Measurements from ENCODE around the gene PABPN1L.

PABPN1L gene

DNA sequence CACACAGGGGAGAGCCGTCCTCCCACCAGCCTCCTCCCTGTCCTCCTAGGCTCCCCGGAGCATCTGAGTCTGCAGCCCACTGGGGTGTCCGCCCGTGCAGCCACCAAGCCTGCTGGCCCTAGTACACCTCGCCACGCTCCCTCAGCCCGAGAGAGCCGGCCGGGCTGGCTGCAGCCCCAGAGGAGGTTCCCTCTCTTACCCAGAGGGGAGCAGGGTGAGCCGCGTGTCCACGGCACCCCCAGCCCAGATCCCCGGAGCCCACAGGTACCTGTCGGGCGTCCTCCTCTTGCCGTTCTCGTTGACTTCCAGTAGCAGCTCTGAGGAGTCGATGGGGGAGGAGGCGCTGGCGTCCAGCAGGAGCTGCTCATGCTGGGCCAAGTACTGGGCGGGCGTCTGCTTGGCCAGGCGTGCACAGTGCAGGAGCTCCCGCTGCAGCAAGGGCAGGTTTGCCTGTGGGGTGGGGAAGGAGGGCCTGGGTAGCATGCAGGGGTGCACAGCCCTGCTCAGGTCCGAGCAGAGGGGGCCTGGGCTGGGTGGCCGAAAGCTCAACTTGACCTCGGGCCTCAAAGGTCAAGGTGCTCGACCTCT is 19.3 kb upstream of the PABPN1L start:
- TF ChIP-seq, protein P1, sequence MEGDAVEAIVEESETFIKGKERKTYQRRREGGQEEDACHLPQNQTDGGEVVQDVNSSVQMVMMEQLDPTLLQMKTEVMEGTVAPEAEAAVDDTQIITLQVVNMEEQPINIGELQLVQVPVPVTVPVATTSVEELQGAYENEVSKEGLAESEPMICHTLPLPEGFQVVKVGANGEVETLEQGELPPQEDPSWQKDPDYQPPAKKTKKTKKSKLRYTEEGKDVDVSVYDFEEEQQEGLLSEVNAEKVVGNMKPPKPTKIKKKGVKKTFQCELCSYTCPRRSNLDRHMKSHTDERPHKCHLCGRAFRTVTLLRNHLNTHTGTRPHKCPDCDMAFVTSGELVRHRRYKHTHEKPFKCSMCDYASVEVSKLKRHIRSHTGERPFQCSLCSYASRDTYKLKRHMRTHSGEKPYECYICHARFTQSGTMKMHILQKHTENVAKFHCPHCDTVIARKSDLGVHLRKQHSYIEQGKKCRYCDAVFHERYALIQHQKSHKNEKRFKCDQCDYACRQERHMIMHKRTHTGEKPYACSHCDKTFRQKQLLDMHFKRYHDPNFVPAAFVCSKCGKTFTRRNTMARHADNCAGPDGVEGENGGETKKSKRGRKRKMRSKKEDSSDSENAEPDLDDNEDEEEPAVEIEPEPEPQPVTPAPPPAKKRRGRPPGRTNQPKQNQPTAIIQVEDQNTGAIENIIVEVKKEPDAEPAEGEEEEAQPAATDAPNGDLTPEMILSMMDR (conservative IDR thresholded peaks at IDR 0.05) = no peak

DNA sequence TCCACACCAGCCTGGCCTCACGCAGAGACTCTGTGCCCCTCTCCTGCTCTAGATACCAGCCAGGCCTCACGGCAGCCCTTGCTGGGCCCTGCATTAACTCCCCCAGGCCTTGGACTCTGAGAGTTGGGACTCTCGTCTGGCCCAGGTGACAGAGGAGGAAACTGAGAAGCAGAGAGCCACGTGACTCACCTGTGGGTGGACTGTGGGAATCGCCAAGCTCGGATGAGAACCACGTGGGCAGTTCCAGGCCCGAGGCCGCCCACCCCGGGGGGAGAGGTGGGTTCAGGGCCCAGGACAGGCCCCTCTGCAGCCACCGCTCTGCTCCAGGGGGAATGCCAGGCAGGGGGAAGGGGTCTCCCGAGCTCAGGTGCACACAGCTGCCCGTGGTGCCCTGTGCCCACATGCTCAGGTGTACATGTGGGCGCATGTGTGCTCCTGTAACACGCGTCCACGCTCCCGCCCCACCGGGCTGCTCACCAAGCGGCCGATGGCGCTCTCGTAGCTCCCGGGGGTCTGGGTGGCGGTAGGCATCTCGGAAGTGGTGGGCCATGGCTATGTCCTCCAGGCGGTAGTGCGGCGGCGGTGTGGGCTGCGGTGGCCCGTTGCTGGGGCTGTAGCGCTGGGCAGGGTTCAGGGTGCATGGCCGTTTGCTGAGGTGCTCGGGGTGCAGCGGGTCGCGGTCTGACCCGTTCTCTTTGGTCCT is 18.3 kb upstream of the PABPN1L start:
- H3K27ac ChIP-seq = no peak overlapping the region
- TF ChIP-seq, protein P1 (conservative IDR thresholded peaks at IDR 0.05) = no peak

More for the DNA sequence above, 19.3 kb upstream of the PABPN1L start:
- no peak overlapping the region for H3K27ac ChIP-seq

DNA sequence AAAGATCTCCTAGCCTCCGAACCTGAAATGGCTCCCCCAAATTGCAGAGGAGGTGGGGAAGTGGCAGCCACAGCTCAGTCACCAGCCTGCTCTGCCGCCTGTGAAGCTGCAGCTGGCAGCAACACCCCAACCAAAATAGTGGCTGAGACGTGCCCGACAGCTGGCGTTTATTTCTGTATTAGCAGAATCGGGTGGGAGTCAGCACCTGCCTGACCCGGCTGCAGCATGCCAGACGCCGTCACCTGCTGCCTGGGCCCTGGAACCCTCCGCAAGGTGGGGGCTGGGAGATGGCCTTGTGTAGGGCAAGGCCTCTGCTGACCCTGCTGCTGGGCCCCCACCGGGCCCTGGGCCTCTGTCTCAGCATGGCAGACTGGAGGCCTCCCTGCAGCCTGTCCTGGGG is 17.5 kb upstream of the PABPN1L start:
- TF ChIP-seq, protein P1 (conservative IDR thresholded peaks at IDR 0.05) = no peak
- no peak overlapping the region for H3K27ac ChIP-seq

DNA sequence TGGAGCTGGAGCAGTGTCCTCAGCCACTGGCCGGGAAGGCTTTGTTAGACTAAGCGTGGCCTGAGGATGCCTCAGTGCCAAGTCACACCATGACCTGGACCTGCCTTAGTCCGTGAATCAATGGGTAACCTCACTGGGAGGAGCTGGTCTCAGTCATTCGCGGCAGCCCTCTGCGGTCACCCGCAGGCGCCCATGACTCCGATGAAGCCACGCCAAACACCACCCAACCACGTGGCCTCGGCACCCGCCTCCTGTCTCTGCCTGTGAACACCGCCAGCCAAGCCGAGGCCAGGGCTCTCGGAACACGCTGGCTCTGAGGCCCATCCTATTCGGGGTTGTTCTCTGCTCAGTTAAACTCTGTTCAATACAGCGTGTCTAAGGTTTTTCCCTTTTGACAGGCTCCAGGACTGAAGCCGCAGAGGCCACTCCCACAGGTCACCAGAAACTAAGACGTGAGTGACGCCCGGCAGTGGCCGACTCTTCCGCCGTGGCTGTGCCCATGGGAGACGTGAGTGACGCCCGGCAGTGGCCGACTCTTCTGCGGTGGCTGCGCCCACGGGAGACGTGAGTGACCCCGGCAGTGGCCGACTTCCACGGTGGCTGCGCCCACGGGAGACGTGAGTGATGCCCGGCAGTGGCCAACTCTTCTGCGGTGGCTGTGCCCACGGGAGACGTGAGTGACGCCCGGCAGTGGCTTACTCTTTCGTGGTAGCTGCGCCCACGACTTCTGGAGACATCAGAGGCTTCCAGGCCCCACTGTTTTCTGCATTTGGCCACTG is 16.8 kb upstream of the PABPN1L start:
- TF ChIP-seq, protein P1 (conservative IDR thresholded peaks at IDR 0.05) = no peak
- H3K27ac ChIP-seq = no peak overlapping the region

DNA sequence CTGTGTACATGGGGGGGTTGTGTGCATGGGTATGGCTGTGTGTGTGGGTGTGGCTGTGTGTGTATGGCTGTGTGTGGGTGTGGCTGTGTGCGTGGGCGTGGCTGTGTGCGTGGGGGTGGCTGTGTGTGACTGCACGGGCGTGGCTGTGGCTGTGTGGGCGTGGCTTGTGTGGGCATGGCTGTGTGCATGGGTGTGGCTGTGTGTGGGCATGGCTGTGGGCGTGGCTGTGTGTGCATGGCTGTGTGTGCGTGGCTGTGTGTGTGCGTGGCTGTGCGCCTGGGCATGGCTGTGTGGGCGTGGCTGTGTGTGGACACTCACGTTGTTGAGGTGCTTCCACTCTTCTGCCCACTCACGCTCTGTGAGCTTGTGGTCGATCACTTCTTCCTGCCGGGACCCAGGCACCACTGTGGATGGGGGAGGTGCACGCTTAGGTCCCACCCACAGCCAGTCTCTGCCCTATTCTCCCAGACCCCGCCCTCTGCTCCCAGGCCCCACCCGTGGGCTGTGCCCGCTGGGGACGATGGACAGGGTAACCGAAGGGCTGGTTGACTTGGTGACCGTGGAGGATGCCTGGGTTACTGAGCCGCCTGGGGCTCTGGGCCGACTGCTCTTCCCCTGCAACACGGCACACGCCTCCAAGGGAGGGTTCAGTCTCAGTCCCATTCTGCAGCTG is 16.0 kb upstream of the PABPN1L start:
- no peak overlapping the region for H3K27ac ChIP-seq
- TF ChIP-seq, protein P1 (conservative IDR thresholded peaks at IDR 0.05) = no peak

DNA sequence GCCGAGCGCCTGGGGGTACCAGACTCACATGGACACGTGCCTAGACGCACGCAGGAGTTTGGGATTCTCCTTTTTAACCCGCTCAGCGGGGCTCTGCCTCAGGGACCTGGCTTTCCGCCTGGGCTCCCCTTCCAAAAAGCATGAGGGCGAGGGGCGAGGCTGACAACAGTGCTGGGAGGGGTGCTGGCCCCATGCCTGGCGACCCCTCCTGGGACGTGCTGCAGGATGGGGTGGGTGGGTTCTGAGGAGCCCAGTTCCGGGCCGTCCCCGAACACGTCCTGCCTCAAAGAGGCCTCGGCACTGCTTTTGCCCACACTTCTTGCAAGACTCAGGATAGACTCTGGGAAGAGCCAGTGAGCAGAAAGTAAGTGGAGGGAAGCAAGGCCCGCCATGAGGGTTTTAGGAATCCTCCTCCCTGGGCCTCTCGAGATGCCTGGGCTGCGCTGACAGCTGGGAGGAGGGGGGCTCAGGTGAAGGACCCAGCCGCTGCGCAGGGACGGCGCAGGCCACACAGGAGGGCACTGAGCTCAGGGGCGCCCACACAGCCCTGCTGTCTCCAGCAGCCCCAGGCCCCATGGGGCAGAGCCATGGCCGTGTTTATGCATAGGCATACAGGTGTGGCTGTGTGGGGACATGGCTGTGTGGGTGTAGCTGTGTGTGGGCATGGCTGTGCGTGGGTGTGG is 15.4 kb upstream of the PABPN1L start:
- TF ChIP-seq, protein P1 (conservative IDR thresholded peaks at IDR 0.05) = no peak
- no peak overlapping the region for H3K27ac ChIP-seq

Measured in VCaP (cell line).